Retinal pigment epithelial cell (primary cell): ENCODE measurements around the gene DNAJB1.
"Not testable (repeated sequence)": the region's sequence is repeated elsewhere in the genome, so short reads cannot be mapped to it uniquely, and the experiment has no call there.

Experiments
- DNase-seq: peaks from one replicate; pipeline ENCODE4 v3.0.0-alpha.2; 2010; ENCODE audit warnings: low read depth
- H3K4me3 ChIP-seq: 2 replicates; pipeline ENCODE4 v1.5.1; 2011; ENCODE audit warnings: mild to moderate bottlenecking, low read length, control low read depth, moderate library complexity
- TF ChIP-seq, protein P1 (sequence below): conservative IDR thresholded peaks from 2 replicates; pipeline ENCODE4 v1.5.1; 2011; ENCODE audit warnings: low read depth, low read length, control low read depth, inconsistent platforms

The DNAJB1 gene

DNA sequence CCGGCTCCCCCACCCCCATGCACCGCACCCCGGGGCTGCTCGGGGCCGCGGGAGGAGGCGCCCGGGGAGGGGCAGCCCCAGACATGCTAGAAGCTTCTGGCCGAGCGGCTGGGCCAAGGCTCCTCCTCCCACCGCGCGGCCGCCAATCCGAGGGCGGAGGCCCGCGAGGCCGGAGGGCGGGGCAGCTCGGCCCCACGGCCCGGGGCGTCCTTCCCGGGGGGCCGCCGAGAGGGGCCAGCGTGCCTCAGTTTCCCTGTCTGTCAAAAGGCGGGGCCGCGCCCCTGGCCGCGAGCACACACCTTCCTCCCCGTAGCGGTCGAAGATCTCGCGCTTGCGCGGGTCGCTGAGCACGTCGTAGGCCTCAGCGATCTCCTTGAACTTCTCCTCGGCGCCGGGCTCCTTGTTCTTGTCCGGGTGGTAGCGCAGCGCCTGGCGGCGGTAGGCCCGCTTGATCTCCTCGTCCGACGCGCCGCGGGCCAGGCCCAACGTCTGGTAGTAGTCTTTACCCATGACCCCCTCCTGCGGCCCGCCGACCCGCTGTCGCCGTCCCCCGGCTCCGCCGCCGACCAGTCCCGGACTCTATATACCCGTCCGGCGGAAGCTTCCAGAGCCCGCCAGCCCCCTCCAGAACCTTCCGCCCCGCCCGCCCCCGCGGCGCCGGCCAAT, at the start of gene DNAJB1:
DNAJB1 (minus strand) TSS at position 558 of the 666 bp plus-strand sequence; CDS start at position 510, 48 bp downstream.
- no peak for DNase-seq

DNA sequence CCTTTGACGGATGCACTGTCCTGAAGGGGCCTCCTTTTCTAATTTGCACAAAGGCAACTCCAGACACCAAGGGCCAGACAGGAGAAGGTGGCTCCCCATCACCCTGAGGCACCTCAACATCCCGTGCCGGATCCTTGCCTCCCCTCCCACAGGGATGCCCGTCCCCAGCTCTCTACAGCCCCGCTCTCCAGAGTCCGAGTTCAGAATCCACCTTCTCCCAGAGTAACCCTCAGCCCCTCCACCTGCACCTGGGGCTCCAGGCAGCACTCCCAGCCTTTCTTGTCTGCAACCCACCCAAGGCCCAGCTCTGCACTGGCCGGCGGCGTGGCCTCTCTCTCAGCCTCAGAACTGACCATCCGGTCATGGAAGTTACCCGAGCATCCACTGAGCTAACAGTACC, 48.9 kb upstream of the DNAJB1 start:
- H3K4me3 ChIP-seq = no peak overlapping the region
- TF ChIP-seq, protein P1, sequence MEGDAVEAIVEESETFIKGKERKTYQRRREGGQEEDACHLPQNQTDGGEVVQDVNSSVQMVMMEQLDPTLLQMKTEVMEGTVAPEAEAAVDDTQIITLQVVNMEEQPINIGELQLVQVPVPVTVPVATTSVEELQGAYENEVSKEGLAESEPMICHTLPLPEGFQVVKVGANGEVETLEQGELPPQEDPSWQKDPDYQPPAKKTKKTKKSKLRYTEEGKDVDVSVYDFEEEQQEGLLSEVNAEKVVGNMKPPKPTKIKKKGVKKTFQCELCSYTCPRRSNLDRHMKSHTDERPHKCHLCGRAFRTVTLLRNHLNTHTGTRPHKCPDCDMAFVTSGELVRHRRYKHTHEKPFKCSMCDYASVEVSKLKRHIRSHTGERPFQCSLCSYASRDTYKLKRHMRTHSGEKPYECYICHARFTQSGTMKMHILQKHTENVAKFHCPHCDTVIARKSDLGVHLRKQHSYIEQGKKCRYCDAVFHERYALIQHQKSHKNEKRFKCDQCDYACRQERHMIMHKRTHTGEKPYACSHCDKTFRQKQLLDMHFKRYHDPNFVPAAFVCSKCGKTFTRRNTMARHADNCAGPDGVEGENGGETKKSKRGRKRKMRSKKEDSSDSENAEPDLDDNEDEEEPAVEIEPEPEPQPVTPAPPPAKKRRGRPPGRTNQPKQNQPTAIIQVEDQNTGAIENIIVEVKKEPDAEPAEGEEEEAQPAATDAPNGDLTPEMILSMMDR = no peak
- DNase-seq = no peak

More for the DNA sequence above, at the start of gene DNAJB1:
- TF ChIP-seq, protein P1 = no peak
- H3K4me3 ChIP-seq = peak within 1 kb of the TSS; percentile 96

DNA sequence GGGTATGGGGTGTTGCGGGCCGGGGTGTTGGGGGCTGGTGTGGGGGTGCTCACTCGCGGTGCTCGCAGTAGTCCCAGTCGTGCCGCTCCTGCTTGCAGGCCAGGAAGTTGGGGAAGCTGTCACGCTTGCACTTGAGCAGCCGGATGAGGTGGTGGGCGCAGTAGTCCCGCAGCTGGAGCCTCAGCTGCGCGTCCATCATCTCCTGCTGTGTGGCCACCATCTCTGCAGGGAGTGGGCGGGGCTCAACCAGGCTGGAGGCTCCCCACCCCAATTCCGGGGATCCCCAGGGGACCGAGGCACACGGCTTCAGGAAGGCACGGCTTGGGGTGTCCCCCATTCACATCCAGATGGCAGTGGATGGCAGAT, 48.5 kb upstream of the DNAJB1 start:
- DNase-seq = no peak
- no peak overlapping the region for H3K4me3 ChIP-seq
- TF ChIP-seq, protein P1 = no peak

DNA sequence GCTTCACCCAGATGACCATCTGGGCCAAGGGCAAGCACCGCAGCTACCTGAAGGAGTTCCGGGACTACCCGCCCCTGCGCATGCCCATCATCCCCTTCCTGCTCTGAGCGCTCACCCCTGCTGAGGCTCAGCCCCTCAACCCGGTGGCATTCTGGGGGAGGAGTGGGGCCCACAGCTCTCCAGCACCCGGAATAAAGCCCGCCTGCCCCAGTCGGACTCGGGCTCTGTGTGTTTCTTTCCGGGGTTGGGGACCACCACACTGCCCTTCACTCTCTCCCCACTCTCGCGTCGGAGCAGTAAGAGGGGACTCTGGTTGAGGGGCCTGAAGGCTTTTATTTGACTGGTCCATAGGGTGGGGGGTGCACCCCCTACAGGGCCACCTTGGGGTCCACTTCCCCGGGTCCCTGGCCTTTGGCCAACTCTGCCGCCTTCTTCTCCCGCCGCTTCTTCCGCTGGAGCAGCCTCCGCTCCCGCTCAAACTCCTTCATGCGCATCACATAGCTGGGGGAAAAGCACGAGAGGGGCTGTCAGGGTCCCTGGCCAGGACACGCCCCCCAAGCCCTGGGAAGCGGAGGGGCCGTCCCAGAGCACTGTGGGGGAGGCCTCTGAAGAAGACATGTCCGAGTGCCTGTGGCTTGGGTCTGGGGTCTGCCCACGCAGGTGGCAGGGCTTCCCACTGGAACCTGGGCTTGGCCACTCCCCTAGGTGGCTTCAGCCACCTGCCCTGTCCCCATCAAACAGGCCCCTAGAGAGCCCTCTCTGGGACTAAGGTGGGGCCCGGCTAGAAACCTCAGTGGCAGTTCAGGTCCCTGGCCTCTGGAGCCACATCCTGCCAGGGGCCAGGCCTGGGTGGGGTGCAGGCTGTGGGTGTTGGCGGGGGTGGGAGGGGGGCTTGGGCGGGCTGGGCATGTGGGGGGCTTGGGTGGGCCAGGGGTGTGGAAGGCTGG, 47.8 kb upstream of the DNAJB1 start:
- TF ChIP-seq, protein P1 = no peak
- no peak overlapping the region for H3K4me3 ChIP-seq
- no peak for DNase-seq

DNA sequence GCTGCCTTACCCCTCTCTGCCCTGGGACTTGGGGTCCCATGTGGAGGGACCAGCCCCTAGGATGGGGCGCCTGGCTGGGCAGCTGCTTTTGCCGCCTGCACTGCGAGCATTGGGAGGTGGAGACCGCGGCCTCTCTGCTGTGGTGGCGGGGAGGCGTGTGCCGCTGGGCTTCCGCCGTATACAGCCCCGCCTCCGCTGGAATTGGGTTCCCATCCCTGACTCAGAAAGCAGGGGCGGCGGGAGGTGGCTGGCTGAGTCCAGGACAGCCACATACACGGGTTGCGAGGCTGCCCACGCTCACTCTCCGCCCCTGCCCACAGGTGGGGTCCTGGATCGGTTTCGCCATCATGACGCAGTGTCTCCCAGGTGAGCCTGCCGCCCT, 47.1 kb upstream of the DNAJB1 start:
- no peak for DNase-seq
- TF ChIP-seq, protein P1 = no peak

DNA sequence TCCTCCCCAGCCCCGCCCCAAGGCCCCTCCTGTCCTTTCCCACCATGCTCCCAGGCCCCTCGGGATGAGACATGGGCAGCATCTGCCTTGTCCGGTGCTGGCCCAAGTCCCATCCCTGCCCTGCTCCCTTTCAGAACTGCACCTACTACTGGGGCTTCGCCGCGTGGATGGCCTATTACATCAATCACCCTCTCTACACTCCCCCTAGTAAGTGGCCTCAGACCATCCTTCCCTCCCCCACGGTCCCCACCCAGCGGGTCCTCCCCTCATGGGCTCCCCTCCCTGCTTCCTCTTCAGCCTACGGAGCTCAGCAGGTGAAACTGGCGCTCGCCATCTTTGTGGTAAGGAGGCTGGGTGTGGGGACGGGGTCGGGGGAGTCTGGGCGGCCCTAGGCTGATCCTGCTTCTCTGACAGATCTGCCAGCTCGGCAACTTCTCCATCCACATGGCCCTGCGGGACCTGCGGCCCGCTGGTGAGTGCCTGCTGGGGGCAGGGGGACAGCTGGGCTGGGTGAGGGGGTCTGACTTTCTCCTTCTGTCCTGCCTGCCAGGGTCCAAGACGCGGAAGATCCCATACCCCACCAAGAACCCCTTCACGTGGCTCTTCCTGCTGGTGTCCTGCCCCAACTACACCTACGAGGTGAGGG, 46.6 kb upstream of the DNAJB1 start:
- DNase-seq, H3K4me3 ChIP-seq: not testable (repeated sequence)

More for the DNA sequence above, 47.1 kb upstream of the DNAJB1 start:
- H3K4me3 ChIP-seq = no peak overlapping the region

DNA sequence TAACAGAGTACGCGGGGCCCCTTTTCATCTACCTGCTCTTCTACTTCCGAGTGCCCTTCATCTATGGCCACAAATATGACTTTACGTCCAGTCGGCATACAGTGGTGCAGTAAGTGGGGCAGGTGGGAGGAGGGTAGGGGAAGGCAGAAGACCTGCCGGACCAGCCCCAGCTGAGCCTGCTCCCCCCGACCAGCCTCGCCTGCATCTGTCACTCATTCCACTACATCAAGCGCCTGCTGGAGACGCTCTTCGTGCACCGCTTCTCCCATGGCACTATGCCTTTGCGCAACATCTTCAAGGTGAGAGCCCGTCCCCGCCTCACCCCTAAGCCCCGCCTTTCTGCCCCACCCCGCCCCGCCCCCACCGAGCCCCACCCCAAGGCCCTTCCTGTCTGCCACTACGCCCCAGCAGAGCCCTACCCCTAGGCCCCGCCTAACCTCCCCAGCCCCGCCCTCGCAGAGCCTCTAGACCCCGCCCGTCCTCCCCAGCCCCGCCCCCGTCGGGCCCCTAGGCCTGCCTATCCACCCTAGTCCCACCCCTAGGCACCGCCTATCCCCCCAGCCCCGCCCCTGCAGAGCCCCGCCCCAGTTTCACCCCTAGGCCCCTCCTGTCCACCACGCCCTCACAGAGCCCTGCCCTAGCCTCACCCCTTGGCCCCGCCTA, 45.9 kb upstream of the DNAJB1 start:
- TF ChIP-seq, protein P1 = no peak
- DNase-seq = no peak
- no peak overlapping the region for H3K4me3 ChIP-seq
